ENCODE data around the gene CEP19. TPM values are rescaled to one million over a fixed set of nuclear protein-coding genes. Genes with fewer than 3 reads are reported as not detected.
A peak's percentile ranks its signal among the peaks of the same experiment; 100 is the strongest.

Gene CEP19
- total RNA-seq, 1 experiment from 2014 or later: 0.15 TPM

GRCh38 chr3:196667056-196667825 lies 44.8 kb downstream of the CEP19 start:
- DNase-seq (ENCODE audit: low spot score): no peak

GRCh38 chr3:196666001-196666867 lies 45.8 kb downstream of the CEP19 start:
- peak; percentile 48 for DNase-seq (ENCODE audit: low spot score)

GRCh38 chr3:196662711-196663571 lies 49.1 kb downstream of the CEP19 start:
- DNase-seq (ENCODE audit: low spot score): no peak

GRCh38 chr3:196662033-196662432 lies 50.0 kb downstream of the CEP19 start:
- DNase-seq (ENCODE audit: low spot score): no peak

GRCh38 chr3:196661400-196661799 lies 50.6 kb downstream of the CEP19 start:
- DNase-seq (ENCODE audit: low spot score): no peak

- DNase-seq (ENCODE audit: low spot score): peak; percentile 61
Observed at GRCh38 chr3:196660381-196661166, 51.5 kb downstream of the CEP19 start.

- no peak for DNase-seq (ENCODE audit: low spot score)
Observed at GRCh38 chr3:196659901-196660351, 52.1 kb downstream of the CEP19 start.

Small RNA genes within 50 kb of the gene (small RNA-seq; reads per million reads assigned to genes)
- gene RNU4-89P (not detected), gene RNU6-646P (not detected)

Other genes starting within 250 kb of the CEP19 start
- gene RNF168, start 208.5 kb downstream of the CEP19 start, total RNA-seq (2014; rRNA removed; shearing (Covaris generic)): 19.4 and 19.5 TPM in 2 replicates
- gene SMCO1, start 196.9 kb downstream of the CEP19 start, total RNA-seq (2014; rRNA removed; shearing (Covaris generic)): not detected in 2 replicates
- 4.2 and 5.3 TPM in 2 replicates for gene WDR53, start 143.7 kb downstream of the CEP19 start, total RNA-seq (2014; rRNA removed; shearing (Covaris generic))
- gene FBXO45, start 143.6 kb downstream of the CEP19 start, total RNA-seq (2014; rRNA removed; shearing (Covaris generic)): 10.6 and 12.7 TPM in 2 replicates
- not detected in 2 replicates for gene NRROS, start 72.6 kb downstream of the CEP19 start, total RNA-seq (2014; rRNA removed; shearing (Covaris generic))
- gene PIGX, start 127 bp upstream of the CEP19 start, total RNA-seq (2014; rRNA removed; shearing (Covaris generic)): 16.7 and 19.7 TPM in 2 replicates
- 26.8 and 29.5 TPM in 2 replicates for gene PAK2, start 27.6 kb upstream of the CEP19 start, total RNA-seq (2014; rRNA removed; shearing (Covaris generic))
- gene SENP5, start 155.7 kb upstream of the CEP19 start, total RNA-seq (2014; rRNA removed; shearing (Covaris generic)): 18.8 and 21.1 TPM in 2 replicates
- 46.7 and 67.1 TPM in 2 replicates for gene NCBP2, start 230.3 kb upstream of the CEP19 start, total RNA-seq (2014; rRNA removed; shearing (Covaris generic))